Loucy (cell line): ENCODE results near the gene PALLD.

Source experiments
- EZH2phosphoT487 ChIP-seq: fragments of 200-600 bp; IDR thresholded peaks from 2 replicates; pipeline ENCODE4 v1.6.1; 2018; ENCODE audit warnings: antibody characterized with exemption, mild to moderate bottlenecking, moderate library complexity, borderline replicate concordance
- TF ChIP-seq, protein P1 (sequence below): fragments of 200-600 bp; sonication (generic); conservative IDR thresholded peaks from 2 replicates; pipeline ENCODE4 v1.5.1; 2014; ENCODE audit warnings: mild to moderate bottlenecking, antibody characterized with exemption, low read length

DNA sequence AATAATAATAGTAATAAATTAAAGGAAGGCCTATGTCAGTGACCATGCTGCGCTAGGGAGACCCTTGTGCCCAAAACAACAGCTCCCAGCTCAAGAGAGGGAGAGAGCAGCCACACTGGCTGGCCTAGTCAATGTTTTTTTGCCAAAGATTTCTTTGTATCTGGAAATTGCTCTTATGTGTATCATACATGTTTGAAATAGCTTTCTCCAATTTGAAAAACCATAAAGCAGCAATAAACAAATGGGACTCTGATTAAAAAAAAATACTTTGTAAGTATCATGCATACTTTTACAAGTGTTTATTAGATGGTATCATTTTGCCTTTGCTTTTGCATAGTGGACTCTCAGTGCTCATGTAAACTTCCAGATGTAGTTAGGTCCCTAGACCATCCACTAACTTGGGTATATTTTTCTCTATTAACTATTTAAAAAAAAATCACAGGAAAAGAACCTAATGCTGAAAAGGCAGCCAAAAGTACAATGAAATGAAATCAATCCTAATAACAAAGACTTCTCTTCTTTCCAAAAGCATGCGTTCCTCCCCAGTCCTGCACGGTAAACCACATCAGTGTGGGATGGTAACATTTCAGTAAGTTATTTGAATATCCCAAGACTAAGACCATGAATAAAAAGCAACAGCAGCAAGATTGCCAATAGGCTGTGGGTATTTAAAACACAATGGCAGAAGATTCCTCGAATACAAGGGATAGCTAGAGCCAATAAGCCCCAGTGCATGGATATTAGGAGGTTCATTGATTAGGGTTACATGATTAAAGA lies 117.6 kb downstream of the PALLD start:
- TF ChIP-seq, protein P1, sequence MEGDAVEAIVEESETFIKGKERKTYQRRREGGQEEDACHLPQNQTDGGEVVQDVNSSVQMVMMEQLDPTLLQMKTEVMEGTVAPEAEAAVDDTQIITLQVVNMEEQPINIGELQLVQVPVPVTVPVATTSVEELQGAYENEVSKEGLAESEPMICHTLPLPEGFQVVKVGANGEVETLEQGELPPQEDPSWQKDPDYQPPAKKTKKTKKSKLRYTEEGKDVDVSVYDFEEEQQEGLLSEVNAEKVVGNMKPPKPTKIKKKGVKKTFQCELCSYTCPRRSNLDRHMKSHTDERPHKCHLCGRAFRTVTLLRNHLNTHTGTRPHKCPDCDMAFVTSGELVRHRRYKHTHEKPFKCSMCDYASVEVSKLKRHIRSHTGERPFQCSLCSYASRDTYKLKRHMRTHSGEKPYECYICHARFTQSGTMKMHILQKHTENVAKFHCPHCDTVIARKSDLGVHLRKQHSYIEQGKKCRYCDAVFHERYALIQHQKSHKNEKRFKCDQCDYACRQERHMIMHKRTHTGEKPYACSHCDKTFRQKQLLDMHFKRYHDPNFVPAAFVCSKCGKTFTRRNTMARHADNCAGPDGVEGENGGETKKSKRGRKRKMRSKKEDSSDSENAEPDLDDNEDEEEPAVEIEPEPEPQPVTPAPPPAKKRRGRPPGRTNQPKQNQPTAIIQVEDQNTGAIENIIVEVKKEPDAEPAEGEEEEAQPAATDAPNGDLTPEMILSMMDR: no peak
- TF ChIP-seq EZH2phosphoT487: no peak
